Transverse colon (tissue), 3 donors: ENCODE measurements around the gene CCDC61.

Experiments
- POLR2A ChIP-seq: fragments of 450-650 bp; IDR thresholded peaks from one replicate; pipeline ENCODE4 v1.6.1; 2016; ENCODE audit warnings: antibody characterized with exemption, mild to moderate bottlenecking, moderate library complexity
- TF ChIP-seq, protein P1 (sequence below), 5 experiments: fragments of 200-600 bp in 3 of 5; fragments of 450-650 bp in 2 of 5; sonication (generic) in 3 of 5; IDR thresholded peaks; 1 replicate in 2 of 5; 2 replicates in 3 of 5; pipeline ENCODE4 v1.5.1; 2016 to 2017; ENCODE audit warnings: antibody characterized with exemption in 5 of 5, inconsistent platforms in 3 of 5, mild to moderate bottlenecking in 2 of 5, moderate library complexity in 1 of 5

DNA sequence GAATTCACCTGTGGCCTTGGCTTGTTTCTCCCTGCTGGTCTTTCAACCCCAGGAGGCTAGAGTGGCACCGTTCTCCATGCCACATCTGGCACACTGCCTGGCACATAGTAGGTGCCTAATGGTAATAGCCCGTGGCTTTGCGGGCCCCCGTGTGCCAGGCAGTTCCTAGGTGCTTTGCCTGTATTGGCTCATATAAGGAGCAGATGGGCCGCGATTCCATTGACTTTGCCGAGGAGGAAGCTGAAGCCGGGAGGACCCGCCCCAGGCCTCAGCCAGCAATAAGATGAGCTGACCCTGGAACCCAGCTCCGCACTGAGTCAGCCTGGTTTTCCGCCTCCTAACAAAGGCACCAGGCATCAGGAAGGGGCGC is 26.8 kb downstream of the CCDC61 start:
- TF ChIP-seq, protein P1, sequence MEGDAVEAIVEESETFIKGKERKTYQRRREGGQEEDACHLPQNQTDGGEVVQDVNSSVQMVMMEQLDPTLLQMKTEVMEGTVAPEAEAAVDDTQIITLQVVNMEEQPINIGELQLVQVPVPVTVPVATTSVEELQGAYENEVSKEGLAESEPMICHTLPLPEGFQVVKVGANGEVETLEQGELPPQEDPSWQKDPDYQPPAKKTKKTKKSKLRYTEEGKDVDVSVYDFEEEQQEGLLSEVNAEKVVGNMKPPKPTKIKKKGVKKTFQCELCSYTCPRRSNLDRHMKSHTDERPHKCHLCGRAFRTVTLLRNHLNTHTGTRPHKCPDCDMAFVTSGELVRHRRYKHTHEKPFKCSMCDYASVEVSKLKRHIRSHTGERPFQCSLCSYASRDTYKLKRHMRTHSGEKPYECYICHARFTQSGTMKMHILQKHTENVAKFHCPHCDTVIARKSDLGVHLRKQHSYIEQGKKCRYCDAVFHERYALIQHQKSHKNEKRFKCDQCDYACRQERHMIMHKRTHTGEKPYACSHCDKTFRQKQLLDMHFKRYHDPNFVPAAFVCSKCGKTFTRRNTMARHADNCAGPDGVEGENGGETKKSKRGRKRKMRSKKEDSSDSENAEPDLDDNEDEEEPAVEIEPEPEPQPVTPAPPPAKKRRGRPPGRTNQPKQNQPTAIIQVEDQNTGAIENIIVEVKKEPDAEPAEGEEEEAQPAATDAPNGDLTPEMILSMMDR (IDR thresholded peaks at IDR 0.05): no peak
- TF ChIP-seq POLR2A: no peak
